GM19023 (cell line): ENCODE data around the gene TTC13.

ENCODE experiments used
- ATAC-seq: cut with Tn5 transposase; IDR thresholded peaks from one replicate; pipeline ENCODE4 v1.9.1; 2021; ENCODE audit warnings: mild to moderate bottlenecking, moderate library complexity; ENCODE audit not compliant: unreplicated experiment

Gene TTC13

DNA sequence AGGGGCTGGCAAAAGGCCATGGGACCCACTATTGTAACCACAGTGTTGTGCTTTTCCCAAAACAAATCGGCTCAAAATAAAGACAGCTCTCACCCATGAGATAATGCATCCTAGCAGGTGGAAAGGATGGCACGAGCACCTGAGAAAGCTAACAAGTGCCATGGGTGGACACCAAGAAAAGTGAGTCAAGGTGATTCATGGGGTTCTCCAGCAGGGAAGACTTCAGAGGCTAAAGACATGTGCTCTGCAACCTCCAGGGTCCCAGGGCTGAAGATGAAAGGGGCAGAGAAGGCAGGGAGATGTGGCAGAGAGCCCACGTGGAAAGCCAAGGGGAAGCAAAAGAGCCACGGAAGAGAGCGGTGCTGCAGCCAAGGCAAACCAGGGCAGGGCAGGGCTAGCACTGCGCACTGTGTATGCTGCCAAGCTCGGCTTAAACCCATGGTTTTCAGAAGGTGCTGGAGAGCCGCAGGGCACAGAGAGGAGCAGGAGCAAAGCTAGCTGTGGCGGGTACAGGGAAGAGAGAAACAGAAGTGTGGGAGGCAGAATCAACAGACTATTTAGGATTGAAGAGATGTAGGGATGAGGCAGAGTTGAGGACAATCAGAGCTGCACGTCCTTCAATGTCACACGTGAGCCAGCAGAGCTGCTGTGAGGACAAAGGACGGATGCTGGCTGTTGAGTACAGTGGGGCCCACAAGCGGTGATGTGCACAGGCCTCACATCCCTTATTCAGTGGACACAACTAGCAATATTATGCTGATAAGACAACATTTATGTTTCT is 68.5 kb downstream of the TTC13 start:
- ATAC-seq, result no peak

DNA sequence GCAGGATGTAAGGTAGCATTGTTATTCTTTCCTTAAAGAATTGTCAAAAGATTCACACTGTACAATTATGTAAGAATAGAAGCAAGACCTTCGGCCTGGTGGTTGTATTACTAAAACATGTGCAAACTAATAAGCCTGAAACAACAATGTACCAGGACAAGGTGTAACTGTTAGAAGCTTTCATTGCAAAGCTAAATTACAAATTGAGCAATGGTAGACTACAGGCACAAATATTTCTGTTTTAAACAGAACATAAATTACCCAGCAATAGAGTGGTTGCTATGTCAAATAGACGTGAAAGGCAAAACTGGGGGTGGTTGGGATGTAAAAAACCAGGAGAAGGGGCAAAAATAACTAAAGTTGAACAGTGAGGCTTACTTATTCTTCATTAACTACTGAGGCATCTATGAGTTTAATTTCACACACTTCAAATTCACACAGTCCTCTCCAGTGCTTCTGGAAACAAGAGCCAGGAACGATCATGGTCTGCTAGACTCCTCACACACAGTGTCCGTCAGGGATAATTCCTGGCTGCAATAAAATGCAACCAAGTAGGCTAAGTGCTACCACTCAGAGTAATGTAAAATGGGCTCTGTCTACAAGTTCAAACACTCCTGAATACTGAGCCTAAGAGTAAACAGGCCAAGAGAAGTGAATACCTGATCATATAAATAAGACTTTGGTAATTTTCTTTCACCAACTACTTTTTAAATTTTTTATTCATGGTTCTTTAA is 71.0 kb downstream of the TTC13 start:
- no peak for ATAC-seq

DNA sequence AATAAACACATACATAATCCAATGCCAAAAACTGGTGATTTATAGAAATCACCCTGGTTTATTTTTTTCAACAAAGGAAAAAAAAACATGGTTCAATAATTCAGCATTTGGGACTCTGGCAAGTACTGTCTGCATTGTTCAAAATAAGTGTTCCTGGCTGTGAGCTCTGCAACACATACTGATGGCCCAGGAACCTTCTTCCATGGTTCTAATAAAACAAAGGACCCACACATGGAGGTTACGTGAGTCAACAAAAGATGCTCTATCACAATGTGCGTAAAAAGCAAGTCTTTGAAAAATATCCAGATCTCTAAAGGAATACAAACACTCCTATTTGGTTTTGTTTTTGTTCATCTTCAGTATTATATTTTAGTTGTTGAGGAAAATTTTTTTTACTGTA is 72.4 kb downstream of the TTC13 start:
- no peak for ATAC-seq

DNA sequence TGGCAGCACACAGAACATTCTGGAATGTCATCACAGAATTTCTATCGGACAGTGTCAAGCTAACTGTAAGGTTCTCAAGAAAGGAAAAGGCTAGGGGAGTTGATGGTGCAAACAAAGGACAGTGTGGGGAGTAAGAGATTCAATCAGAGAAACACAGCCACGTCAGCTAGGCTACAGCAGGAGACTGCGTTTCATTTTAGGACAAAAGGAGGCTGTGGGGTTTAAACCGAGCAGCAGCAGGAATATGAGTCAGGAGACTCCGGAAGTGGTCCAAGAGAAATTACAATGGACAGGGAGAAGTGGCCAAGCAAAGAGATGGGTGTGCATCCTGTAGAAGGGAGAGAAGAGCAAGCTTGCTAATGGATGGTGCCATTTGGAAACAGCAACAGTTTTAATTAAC is 72.9 kb downstream of the TTC13 start:
- ATAC-seq, result no peak

DNA sequence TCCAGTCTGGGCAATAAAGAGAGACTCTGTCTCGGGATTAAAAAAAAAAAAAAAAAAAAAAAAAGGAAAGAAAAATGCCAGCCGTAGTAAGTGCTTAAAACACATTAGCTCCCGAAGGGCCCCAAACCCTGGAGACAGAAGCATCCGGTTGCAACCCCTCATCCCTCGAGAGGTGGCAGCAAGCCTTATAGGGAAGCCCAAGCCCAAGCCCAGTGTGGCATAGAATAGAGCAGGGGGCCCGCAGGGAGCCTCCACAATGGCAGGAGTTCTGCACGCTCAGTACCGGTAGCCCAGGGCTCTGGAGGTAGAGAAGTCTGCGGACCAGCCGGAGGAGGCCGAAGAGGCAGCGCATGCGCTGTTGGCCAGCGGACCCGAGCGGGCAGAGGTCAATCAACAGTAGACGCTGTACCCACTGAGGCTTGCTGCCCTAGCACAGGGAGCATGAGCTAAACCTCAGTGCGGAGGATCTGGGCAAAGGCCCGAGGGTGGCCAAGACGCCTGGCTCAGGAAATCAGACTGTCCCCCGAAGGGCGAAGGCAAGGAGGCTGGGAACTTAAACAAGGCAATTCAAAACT is 76.2 kb downstream of the TTC13 start:
- ATAC-seq, result no peak

DNA sequence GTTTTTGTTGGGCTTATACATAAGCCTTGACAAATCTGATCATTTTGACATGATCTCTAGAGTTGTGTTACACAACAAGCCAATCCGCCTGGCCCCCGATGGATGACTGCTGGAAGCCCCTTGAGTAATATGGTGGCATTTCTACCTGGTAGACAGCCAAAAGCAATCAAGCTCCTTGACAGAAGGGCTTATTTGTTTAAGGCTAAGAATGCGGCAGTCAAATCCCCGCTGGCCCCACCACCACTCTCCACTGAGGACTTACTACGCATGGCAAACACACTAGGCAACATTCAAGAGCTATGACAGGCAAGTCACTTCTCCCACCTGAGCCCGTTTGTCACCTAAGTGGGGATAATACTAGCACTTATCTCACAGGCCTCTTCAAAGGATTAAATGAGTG is 77.0 kb downstream of the TTC13 start:
- no peak for ATAC-seq

DNA sequence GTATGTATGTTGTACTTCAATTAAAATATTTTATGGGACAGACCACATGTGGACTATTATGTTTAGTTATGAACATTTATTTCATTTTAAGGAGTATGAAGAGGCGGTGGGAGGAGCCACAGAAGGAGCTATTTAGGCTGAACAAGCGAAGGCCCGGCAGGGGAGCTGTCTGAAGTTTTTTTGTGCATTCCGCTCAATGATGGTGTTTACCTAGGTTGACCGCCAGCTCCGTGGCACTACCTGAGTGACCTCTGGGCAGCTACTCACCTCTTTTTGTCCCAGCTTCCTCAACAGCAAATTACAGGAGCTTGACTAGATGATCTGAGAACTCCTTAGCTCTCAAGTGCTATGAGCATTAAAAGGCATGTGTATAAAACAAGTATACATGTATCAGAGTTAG is 77.7 kb downstream of the TTC13 start:
- ATAC-seq, result no peak

DNA sequence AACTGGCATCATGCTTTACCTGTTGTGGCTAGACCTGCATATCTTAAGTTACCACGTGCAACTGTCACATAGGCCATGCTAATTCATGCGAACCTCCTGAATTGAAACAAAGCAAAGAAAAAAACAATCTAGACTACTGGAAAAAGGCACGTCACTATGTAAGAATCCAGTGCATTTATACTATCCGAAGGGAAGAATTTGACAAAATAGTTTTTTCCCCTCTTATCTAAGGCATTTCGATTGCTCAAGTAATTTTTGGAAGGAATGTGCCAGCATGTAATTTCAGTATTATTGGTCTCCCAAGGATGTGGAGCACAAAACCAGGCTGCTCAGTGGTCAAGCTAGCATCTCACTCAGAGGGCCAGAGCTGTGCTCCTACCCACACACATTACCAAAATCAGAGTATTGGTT is 78.8 kb downstream of the TTC13 start:
- ATAC-seq, result no peak

DNA sequence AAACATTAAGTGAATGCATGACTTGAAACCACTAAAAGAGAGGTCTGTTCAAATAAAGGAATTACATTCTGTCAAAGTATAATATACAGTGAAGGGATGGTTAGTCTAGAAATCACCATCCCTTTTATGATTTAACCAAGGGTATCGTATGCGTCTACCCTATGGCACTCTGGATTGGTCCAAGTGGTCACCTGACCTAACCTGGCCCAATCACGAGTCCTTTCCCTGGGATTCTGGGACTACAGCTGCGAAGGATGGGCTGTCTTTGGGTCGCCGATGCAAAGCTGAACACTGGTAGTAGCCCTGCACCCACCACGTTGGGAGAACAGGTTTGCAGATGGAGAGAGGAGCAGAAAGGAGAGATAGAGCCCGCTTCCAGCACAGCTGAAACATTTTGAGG is 79.9 kb downstream of the TTC13 start:
- no peak for ATAC-seq

DNA sequence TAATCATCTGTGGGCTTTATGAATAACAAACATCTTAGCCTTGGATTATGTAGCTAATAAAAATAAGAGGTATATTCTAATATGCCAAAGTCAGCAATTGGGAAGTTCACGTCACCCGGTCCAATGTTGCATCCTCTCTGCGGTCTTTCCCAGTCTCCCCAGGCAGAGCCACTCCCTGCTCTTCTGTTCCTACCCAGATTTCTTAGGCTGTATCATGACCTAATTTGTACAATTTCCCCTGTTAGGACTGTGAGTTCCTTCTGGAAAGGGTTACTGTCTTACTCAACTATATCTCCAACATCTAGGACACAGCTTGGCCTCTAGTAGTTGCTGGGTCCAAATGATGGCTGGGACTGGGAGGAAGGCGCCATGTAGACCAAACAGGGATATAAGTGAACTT is 80.5 kb downstream of the TTC13 start:
- ATAC-seq, result no peak

DNA sequence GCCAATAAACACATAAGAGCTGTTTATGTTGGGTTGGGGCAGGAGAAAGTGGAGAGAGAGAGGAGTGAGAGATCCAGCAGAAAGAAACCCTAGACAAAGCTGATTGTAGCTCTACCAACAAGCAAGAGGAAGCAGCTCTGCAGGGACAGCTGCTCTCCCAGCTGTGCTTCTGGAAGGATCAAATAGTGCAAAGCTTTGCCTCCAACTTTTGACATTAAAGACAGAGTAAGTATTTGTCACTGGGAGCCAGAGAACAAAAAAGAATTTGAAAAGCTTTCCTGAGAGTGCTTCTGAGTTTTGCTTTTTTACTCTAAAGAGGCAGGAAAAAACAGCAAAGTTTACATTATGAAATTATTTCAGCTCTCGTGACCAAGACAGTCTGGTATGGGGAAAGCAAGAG is 81.9 kb downstream of the TTC13 start:
- no peak for ATAC-seq

DNA sequence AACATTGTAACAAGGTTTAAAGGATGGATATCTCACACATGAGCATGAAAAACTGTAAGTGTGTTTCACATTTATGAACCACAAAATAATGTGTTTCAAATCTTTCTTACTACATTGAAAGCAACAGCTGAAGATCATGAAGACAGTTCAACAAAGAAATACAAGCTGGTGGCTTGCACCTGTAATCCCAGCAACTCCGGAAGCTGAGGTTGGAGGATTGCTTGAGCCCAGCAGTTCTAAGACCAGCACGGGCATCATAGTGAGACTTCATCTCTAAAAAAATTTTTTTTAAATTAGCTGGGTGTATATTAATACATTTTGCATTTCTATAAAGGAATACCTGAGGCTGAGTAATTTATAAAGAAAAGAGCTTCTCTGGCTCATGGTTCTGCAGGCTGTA is 83.2 kb downstream of the TTC13 start:
- ATAC-seq, result no peak

DNA sequence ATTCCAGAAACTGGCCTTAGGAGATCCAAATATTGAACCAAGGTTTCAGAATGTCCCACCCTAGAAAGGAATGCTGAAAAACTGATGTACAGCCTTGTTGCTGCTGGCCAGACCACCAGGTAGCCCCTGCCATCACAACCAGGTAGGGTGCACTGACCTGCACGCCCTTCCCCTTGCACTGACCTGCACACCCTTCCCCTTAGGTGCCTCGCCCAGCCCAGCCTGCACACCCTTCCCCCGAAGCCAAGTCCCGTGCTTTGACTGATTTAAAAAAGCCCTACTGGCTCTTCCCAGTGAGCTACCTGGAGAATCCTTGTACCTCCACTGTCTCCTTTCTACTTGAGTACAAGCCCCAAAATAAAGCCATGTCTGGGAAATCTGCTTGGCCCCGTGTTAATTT is 84.0 kb downstream of the TTC13 start:
- no peak for ATAC-seq

DNA sequence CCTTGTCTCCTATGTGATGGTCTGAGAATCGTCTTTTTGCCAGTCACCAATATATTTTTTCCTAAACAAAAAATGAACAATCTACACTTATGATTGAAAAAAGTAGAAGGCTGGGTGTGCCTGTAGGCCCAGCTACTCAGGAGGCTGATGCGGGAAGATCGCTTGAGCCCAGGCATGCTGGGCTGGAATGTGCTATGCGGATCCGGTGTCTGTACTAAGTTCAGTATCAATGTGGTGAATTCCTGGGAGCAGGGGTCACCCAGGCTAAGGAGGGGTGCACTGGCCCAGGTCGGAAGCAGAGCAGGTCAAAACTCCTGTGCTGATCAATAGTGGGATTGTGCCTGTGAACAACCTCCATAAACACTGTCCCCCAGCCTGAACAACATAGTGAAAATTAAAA is 84.6 kb downstream of the TTC13 start:
- no peak for ATAC-seq

DNA sequence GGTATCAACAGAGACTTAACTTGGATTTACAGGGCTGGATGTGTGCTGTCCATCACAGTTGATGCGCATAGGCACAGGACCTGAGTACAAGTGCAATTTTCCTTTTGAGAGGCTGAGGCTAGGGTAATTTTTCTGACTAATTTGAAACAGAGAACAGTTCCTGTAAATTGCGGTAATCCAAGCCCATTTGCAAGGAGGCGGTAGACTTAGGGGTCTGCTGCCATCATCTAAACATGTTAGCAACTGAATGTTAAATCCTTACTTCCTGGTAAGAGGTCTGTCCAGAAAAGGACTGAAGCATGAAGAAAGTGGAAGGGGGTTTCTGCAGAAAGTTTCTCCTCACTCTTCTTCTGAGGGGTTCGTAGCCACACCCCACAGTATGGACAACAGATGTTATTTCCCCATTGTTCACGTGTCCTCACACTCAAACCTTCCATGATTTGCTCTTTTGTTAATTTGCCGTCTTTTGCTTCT is 86.6 kb downstream of the TTC13 start:
- peak; percentile 50 for ATAC-seq

DNA sequence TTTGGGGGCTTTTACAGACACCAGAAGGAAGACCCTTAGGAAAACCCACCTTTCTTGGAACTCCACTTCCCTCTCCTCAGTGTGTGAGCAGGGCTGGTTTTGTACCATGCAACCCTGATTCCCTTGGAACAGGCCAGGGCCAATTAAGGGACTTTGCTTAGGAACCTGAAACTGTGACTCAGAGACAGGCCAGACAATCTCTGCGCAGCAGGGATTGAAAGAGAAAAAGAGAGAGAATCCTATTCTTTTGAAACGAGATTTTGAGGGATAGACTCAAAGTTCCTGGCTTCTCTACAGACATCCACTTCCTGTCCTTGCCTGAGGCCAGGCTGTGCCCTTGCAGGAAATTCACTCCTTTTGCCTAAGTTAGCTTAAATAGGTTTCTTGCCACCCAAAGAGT is 87.2 kb downstream of the TTC13 start:
- ATAC-seq, result no peak

DNA sequence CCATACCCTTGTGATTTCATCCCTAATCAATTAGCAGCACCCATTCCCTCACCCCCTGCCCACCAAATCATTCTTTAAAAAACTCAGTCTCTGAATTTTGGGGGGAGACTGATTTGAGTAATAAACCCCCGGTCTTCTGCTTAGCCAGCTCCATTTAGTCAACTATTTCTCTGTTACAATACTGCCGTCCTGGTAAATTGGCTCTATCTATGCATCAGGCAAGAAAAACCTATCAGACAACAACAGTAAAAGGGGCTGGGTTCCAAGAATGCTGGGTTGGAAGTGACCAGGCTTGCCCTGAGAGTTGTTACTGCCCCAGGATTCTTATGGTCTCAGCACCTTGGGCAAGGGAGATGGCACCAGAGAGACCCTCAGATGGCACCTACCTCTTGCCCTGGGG is 94.0 kb downstream of the TTC13 start:
- no peak for ATAC-seq

DNA sequence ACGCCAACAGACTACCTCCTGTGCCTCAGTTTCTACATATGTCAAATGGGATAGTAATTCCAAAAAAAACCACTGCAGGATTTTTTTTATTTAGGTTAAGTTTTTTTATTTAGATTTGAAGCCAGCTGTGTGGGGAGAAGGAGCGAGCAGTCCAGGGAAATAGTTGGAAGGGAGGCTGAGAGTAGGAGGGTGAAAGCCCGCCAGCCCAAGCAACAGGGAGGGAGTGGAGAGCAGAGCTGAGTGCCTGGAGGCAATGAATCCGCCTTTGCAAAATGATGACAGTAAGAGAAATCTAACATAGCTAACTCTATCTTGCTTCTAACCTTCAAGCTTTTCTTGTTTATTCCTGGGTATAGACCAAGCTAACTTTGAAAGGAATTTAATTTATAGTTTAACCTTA is 94.7 kb downstream of the TTC13 start:
- no peak for ATAC-seq

DNA sequence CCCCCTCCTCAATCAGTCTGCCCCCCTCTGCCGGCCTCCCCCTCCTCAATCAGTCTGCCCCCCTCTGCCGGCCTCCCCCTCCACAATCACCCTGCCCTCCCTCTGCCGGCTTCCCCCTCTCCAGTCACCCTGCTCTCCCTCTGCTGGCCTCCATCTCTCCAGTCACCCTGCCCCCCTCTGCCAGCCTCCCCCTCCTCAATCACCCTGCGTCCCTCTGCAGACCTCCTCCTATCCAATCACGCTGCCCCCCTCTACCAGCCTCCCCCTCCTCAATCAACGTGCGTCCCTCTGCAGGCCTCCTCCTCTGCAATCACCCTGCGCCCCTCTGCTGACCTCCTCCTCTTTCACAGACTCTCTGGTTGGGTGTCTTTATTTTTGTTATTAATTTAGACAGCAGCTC is 98.9 kb downstream of the TTC13 start:
- ATAC-seq, result no peak

DNA sequence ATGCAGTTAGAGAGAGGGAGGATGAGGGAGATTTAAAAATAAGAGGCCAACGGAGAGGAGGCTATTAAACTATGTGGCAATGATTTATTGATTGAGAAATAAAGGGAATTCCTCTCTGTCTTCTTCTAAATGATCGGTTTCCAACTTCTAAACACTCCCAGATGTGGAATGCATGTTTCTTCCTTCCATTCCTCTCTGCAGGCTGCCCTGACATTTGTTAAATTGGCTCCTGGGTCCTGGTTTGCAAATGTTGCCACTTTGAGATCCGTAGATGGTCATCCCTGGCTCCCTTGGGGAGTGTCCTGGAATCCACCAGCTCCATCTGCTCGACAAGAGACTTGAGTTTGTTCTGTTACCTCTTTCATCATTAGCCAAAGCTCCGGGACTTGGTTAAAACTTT is 100.1 kb downstream of the TTC13 start:
- no peak for ATAC-seq

DNA sequence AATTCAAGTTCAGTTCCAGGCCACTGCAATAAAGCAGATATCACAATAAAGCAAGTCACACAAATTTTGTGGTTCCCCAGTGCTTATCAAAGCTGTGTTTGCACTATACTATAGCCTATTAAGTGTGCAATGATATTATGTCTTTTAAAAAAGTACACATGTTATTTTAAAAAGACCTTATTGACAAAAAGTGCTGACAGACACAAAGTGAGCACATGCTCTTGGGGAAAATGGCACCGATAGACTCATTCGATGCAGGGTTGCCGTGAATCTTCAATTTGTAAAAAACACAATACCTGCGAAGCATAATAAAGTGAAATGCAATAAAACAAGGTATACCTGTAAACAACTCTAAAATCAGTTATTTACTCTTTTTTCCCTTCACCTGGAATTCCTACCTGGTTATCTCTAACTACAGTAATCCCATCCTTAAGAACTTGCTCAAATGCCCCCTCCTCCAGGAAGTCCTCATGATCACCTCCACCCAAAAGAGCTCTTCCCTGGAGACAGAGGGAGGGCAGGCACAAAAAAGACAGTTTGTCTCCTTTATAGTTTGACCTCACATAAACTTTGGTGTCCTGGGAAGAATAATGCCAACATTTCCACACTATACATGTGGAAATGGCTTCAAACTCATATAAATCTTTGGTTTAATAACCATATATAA is 100.6 kb downstream of the TTC13 start:
- no peak for ATAC-seq
